Measurements from ENCODE around the gene PDZD2. TPM values are rescaled to one million over a fixed set of nuclear protein-coding genes. Genes with fewer than 3 reads are reported as not detected.

The PDZD2 gene
- polyA plus RNA-seq, 1 donor from 2014 or later, result 3.1 TPM

GRCh38 chr5:31754741-31755675 is 116.1 kb downstream of the PDZD2 start:
- no peaks in the 10 kb centered on the region for H3K36me3 ChIP-seq (ENCODE audit: insufficient read depth, low read length)
- H3K4me2 ChIP-seq (ENCODE audit: low read length), result no peak overlapping the region
- no peaks in the 10 kb centered on the region for H4K20me1 ChIP-seq (ENCODE audit: insufficient read depth)
- H3K79me2 ChIP-seq (replicated peaks; ENCODE audit: insufficient read depth, low read length), result no peaks in the 10 kb centered on the region
- H3K9me2 ChIP-seq (ENCODE audit: insufficient read depth, low read length), result no peaks in the 10 kb centered on the region
- H3K27me3 ChIP-seq (ENCODE audit: insufficient read depth, low read depth, low read length), result no peaks in the 10 kb centered on the region
- no peaks in the 10 kb centered on the region for H3K9me3 ChIP-seq (ENCODE audit: low read length)
- H3K27ac ChIP-seq (ENCODE audit: low read length), result no peak overlapping the region
- no peak overlapping the region for H3K9ac ChIP-seq (ENCODE audit: low read length)
- H3K4me3 ChIP-seq (ENCODE audit: low read length), result no peak overlapping the region
- TF ChIP-seq RAD21 (conservative IDR thresholded peaks at IDR 0.05) (no peak), SMC3 (conservative IDR thresholded peaks at IDR 0.05; ENCODE audit: poor library complexity) (no peak), TAF1 (IDR thresholded peaks at IDR 0.05; ENCODE audit: low read depth) (no peak), EP300 (conservative IDR thresholded peaks at IDR 0.05; ENCODE audit: poor library complexity, severe bottlenecking) (no peak), MXI1 (conservative IDR thresholded peaks at IDR 0.05; ENCODE audit: poor library complexity, severe bottlenecking) (no peak), EZH2 (IDR thresholded peaks at IDR 0.05; ENCODE audit: borderline replicate concordance, insufficient read depth, low read length, poor library complexity, severe bottlenecking) (no peak), POLR2AphosphoS5 (IDR thresholded peaks at IDR 0.05) (no peak)
- TF ChIP-seq, protein P1, sequence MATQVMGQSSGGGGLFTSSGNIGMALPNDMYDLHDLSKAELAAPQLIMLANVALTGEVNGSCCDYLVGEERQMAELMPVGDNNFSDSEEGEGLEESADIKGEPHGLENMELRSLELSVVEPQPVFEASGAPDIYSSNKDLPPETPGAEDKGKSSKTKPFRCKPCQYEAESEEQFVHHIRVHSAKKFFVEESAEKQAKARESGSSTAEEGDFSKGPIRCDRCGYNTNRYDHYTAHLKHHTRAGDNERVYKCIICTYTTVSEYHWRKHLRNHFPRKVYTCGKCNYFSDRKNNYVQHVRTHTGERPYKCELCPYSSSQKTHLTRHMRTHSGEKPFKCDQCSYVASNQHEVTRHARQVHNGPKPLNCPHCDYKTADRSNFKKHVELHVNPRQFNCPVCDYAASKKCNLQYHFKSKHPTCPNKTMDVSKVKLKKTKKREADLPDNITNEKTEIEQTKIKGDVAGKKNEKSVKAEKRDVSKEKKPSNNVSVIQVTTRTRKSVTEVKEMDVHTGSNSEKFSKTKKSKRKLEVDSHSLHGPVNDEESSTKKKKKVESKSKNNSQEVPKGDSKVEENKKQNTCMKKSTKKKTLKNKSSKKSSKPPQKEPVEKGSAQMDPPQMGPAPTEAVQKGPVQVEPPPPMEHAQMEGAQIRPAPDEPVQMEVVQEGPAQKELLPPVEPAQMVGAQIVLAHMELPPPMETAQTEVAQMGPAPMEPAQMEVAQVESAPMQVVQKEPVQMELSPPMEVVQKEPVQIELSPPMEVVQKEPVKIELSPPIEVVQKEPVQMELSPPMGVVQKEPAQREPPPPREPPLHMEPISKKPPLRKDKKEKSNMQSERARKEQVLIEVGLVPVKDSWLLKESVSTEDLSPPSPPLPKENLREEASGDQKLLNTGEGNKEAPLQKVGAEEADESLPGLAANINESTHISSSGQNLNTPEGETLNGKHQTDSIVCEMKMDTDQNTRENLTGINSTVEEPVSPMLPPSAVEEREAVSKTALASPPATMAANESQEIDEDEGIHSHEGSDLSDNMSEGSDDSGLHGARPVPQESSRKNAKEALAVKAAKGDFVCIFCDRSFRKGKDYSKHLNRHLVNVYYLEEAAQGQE (IDR thresholded peaks at IDR 0.05; ENCODE audit: borderline replicate concordance), result no peak
- TF ChIP-seq, protein P2, sequence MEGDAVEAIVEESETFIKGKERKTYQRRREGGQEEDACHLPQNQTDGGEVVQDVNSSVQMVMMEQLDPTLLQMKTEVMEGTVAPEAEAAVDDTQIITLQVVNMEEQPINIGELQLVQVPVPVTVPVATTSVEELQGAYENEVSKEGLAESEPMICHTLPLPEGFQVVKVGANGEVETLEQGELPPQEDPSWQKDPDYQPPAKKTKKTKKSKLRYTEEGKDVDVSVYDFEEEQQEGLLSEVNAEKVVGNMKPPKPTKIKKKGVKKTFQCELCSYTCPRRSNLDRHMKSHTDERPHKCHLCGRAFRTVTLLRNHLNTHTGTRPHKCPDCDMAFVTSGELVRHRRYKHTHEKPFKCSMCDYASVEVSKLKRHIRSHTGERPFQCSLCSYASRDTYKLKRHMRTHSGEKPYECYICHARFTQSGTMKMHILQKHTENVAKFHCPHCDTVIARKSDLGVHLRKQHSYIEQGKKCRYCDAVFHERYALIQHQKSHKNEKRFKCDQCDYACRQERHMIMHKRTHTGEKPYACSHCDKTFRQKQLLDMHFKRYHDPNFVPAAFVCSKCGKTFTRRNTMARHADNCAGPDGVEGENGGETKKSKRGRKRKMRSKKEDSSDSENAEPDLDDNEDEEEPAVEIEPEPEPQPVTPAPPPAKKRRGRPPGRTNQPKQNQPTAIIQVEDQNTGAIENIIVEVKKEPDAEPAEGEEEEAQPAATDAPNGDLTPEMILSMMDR (IDR thresholded peaks at IDR 0.05; ENCODE audit: poor library complexity, severe bottlenecking), result no peak
- H2AFZ ChIP-seq (ENCODE audit: low read depth, low read length), result no peak overlapping the region
- H3F3A ChIP-seq (ENCODE audit: insufficient read depth, low read length, poor library complexity, severe bottlenecking), result peaks cover 5% of the 10 kb centered on the region

GRCh38 chr5:31755676-31756230 is 116.8 kb downstream of the PDZD2 start:
- Histone ChIP-seq H3K4me2 (ENCODE audit: low read length) (no peak overlapping the region), H3K27me3 (ENCODE audit: insufficient read depth, low read depth, low read length) (no peaks in the 10 kb centered on the region), H3K79me2 (replicated peaks; ENCODE audit: insufficient read depth, low read length) (no peaks in the 10 kb centered on the region), H3K36me3 (ENCODE audit: insufficient read depth, low read length) (no peaks in the 10 kb centered on the region), H3K27ac (ENCODE audit: low read length) (no peak overlapping the region), H4K20me1 (ENCODE audit: insufficient read depth) (no peaks in the 10 kb centered on the region), H3K9me2 (ENCODE audit: insufficient read depth, low read length) (no peaks in the 10 kb centered on the region), H3F3A (ENCODE audit: insufficient read depth, low read length, poor library complexity, severe bottlenecking) (peaks cover 5% of the 10 kb centered on the region), H3K4me3 (ENCODE audit: low read length) (no peak overlapping the region), H3K9me3 (ENCODE audit: low read length) (no peaks in the 10 kb centered on the region), H2AFZ (ENCODE audit: low read depth, low read length) (no peak overlapping the region), H3K9ac (ENCODE audit: low read length) (no peak overlapping the region)
- no peak for TF ChIP-seq RAD21 (conservative IDR thresholded peaks at IDR 0.05)
- no peak for TF ChIP-seq POLR2AphosphoS5 (IDR thresholded peaks at IDR 0.05)
- no peak for TF ChIP-seq SMC3 (conservative IDR thresholded peaks at IDR 0.05; ENCODE audit: poor library complexity)
- TF ChIP-seq MXI1 (conservative IDR thresholded peaks at IDR 0.05; ENCODE audit: poor library complexity, severe bottlenecking), result no peak
- TF ChIP-seq, protein P1 (IDR thresholded peaks at IDR 0.05; ENCODE audit: borderline replicate concordance), result no peak
- no peak for TF ChIP-seq EZH2 (IDR thresholded peaks at IDR 0.05; ENCODE audit: borderline replicate concordance, insufficient read depth, low read length, poor library complexity, severe bottlenecking)
- no peak for TF ChIP-seq TAF1 (IDR thresholded peaks at IDR 0.05; ENCODE audit: low read depth)
- TF ChIP-seq EP300 (conservative IDR thresholded peaks at IDR 0.05; ENCODE audit: poor library complexity, severe bottlenecking), result no peak
- TF ChIP-seq, protein P2 (IDR thresholded peaks at IDR 0.05; ENCODE audit: poor library complexity, severe bottlenecking), result no peak
